PC-9 (cell line): ENCODE results near the gene TP53BP2. TPM values are rescaled to one million over a fixed set of nuclear protein-coding genes. Genes with fewer than 3 reads are reported as not detected.

Experiments used
- BruUV-seq: library from RNA; stranded (reverse); fragments of 400-500 nt; replicated peaks from 2 replicates; lab custom pipeline; 2021; lab: Mats Ljungman, UMichigan
- CTCF ChIA-PET: fragments of 300-600 bp; sonication (Branson Sonifier 250); formaldehyde crosslinking; loops from one replicate; lab custom pipeline; 2022; ENCODE audit warnings: antibody characterized with exemption; lab: Charles Lee
- POLR2A ChIA-PET: fragments of 300-600 bp; sonication (Branson Sonifier 250); formaldehyde crosslinking; loops from one replicate; lab custom pipeline; 2022; ENCODE audit warnings: antibody characterized with exemption; ENCODE audit not compliant: unreplicated experiment; lab: Charles Lee
- DNase-seq, 2 experiments: peaks; one replicate each; pipeline versions ENCODE4 v3.0.0 to v3.0.0-alpha.2; 2015 to 2022; ENCODE audit warnings: mixed read lengths in 1 of 2
- H2AFZ ChIP-seq: fragments of 200-600 bp; sonication (generic); 2 replicates; pipeline ENCODE4 v1.8.1; 2017; ENCODE audit warnings: antibody characterized with exemption
- H3F3A ChIP-seq: fragments of 200-600 bp; sonication (generic); 2 replicates; pipeline ENCODE4 v1.8.1; 2017; ENCODE audit warnings: antibody characterized with exemption, mild to moderate bottlenecking, low read depth; ENCODE audit not compliant: insufficient read depth
- H3K27ac ChIP-seq: fragments of 200-600 bp; sonication (generic); 2 replicates; pipeline ENCODE4 v1.6.1; 2016; ENCODE audit warnings: mixed run types
- H3K27me3 ChIP-seq: fragments of 200-600 bp; sonication (generic); 2 replicates; pipeline ENCODE4 v1.6.1; 2016; ENCODE audit warnings: low read depth, mixed run types; ENCODE audit not compliant: insufficient read depth
- H3K36me3 ChIP-seq: fragments of 200-600 bp; sonication (generic); 2 replicates; pipeline ENCODE4 v1.6.1; 2016; ENCODE audit warnings: low read depth, mixed run types
- H3K4me1 ChIP-seq: fragments of 200-600 bp; sonication (generic); replicated peaks from 2 replicates; pipeline ENCODE4 v1.6.1; 2016; ENCODE audit warnings: mixed run types; ENCODE audit not compliant: insufficient read depth
- H3K4me2 ChIP-seq: fragments of 200-600 bp; sonication (generic); 2 replicates; pipeline ENCODE4 v1.6.1; 2017; ENCODE audit warnings: mixed run types
- H3K4me3 ChIP-seq: fragments of 200-600 bp; sonication (generic); 2 replicates; pipeline ENCODE4 v1.6.1; 2016; ENCODE audit warnings: mixed run types
- H3K79me2 ChIP-seq: fragments of 200-600 bp; sonication (generic); 2 replicates; pipeline ENCODE4 v1.6.1; 2017; ENCODE audit warnings: low read depth, mixed run types
- H3K9me2 ChIP-seq: fragments of 200-600 bp; sonication (generic); 2 replicates; pipeline ENCODE4 v1.8.1; 2017; ENCODE audit warnings: mild to moderate bottlenecking; ENCODE audit not compliant: insufficient read depth
- H3K9me3 ChIP-seq: fragments of 200-600 bp; sonication (generic); 2 replicates; pipeline ENCODE4 v1.8.1; 2016; ENCODE audit warnings: low read depth; ENCODE audit not compliant: insufficient read depth
- H4K20me1 ChIP-seq: fragments of 200-600 bp; sonication (generic); 2 replicates; pipeline ENCODE4 v1.8.1; 2017; ENCODE audit not compliant: insufficient read depth
- CTCF ChIP-seq: fragments of 200-600 bp; sonication (generic); conservative IDR thresholded peaks from 2 replicates; pipeline ENCODE4 v1.6.1; 2017; ENCODE audit warnings: mixed run types, antibody characterized with exemption, mild to moderate bottlenecking, moderate library complexity
- EZH2 ChIP-seq: fragments of 200-600 bp; sonication (generic); IDR thresholded peaks from 2 replicates; pipeline ENCODE4 v1.8.0; 2017; ENCODE audit warnings: antibody characterized with exemption, low read depth
- intact Hi-C: fragments of 100-400 bp; cut with micrococcal nuclease; formaldehyde crosslinking; loops from one replicate; pipeline ENCODE4 v1.10.0; 2022; ENCODE audit not compliant: unreplicated experiment
- total RNA-seq: library from RNA; stranded (reverse); gene quantifications from 2 replicates; pipeline ENCODE4 v1.2.3, GENCODE V29; 2021

TP53BP2 gene
- total RNA-seq, 1 experiment from 2014 or later, result 63.1 TPM

GRCh38 chr1:223878598-223879325 is 33.0 kb upstream of the TP53BP2 start:
- intact Hi-C loops, result no loop called here
- CTCF ChIA-PET, result no interaction called here

GRCh38 chr1:223877804-223878203 is 32.1 kb upstream of the TP53BP2 start:
- Histone ChIP-seq H3K27ac (no peak overlapping the region), H2AFZ (no peak overlapping the region), H3K79me2 (no peaks in the 10 kb centered on the region), H3K9me2 (no peaks in the 10 kb centered on the region), H3F3A (no peaks in the 10 kb centered on the region; the same call in 1 of the 2 replicates), H3K4me2 (no peak overlapping the region), H3K36me3 (no peaks in the 10 kb centered on the region), H3K4me3 (no peak overlapping the region), H4K20me1 (no peaks in the 10 kb centered on the region), H3K9me3 (no peaks in the 10 kb centered on the region), H3K27me3 (no peaks in the 10 kb centered on the region), H3K4me1 (0 out of 2 replicates have a peak, but pooled peaks cover 6% of the 10 kb centered on the region)
- POLR2A ChIA-PET, result interaction anchor here (0.6 kb wide), 1 partner anchor 25 kb away, joined by 3 read pairs; no protein-coding TSS in a partner anchor
- TF ChIP-seq CTCF (no peak), EZH2 (no peak)
- CTCF ChIA-PET, result no interaction called here
- intact Hi-C loops, result no loop called here
- no TSS peak for BruUV-seq
- no peak for DNase-seq

More at GRCh38 chr1:223878598-223879325, 33.0 kb upstream of the TP53BP2 start:
- Histone ChIP-seq H3K4me1 (no peaks in the 10 kb centered on the region), H3K79me2 (no peaks in the 10 kb centered on the region), H3K4me3 (no peak overlapping the region), H3F3A (no peaks in the 10 kb centered on the region; the same call in 1 of the 2 replicates), H4K20me1 (no peaks in the 10 kb centered on the region), H3K4me2 (no peak overlapping the region), H3K9me2 (no peaks in the 10 kb centered on the region), H3K36me3 (no peaks in the 10 kb centered on the region), H2AFZ (no peak overlapping the region), H3K27me3 (no peaks in the 10 kb centered on the region), H3K27ac (no peak overlapping the region), H3K9me3 (no peaks in the 10 kb centered on the region)
- no peak for DNase-seq
- BruUV-seq, result no TSS peak
- no peak for TF ChIP-seq EZH2
- TF ChIP-seq CTCF, result no peak
- POLR2A ChIA-PET, result interaction anchor here (0.6 kb wide), 1 partner anchor 26 kb away, joined by 3 read pairs; no protein-coding TSS in a partner anchor

GRCh38 chr1:223876590-223876989 is 30.8 kb upstream of the TP53BP2 start:
- ChIA-PET POLR2A (no interaction called here), CTCF (no interaction called here)
- no peak overlapping the region for H3K4me3 ChIP-seq
- H3K79me2 ChIP-seq, result no peaks in the 10 kb centered on the region
- BruUV-seq, result no TSS peak
- no peaks in the 10 kb centered on the region for H4K20me1 ChIP-seq
- no peaks in the 10 kb centered on the region for H3K27me3 ChIP-seq
- DNase-seq, result no peak
- 0 out of 2 replicates have a peak, but pooled peaks cover 10% of the 10 kb centered on the region for H3K4me1 ChIP-seq
- no peak overlapping the region for H3K4me2 ChIP-seq
- no peaks in the 10 kb centered on the region for H3K36me3 ChIP-seq
- TF ChIP-seq CTCF (no peak), EZH2 (no peak)
- intact Hi-C loops, result no loop called here
- H3K9me2 ChIP-seq, result no peaks in the 10 kb centered on the region
- H3F3A ChIP-seq, result no peaks in the 10 kb centered on the region; the same call in 1 of the 2 replicates
- no peak overlapping the region for H3K27ac ChIP-seq
- H3K9me3 ChIP-seq, result no peaks in the 10 kb centered on the region
- H2AFZ ChIP-seq, result no peak overlapping the region
